SK-N-SH (cell line): ENCODE data around the gene EP400. TPM values are rescaled to one million over a fixed set of nuclear protein-coding genes. Genes with fewer than 3 reads are reported as not detected.

Experiments used
- CTCF ChIA-PET: fragments of 300-600, 350-600 bp; formaldehyde crosslinking; extraction: SDS; loops from one replicate; lab custom pipeline; 2021; lab: Yijun Ruan, JAX
- POLR2A ChIA-PET: fragments of 350-600 bp; sonication (Branson Sonifier 250); formaldehyde crosslinking; extraction: SDS; loops from one replicate; lab custom pipeline; 2020; ENCODE audit warnings: antibody characterized with exemption, inconsistent platforms; lab: Yijun Ruan, JAX
- DNase-seq: peaks from one replicate; pipeline ENCODE4 v3.0.0; 2012
- H2AFZ ChIP-seq: fragments of 200-600 bp; sonication (generic); 2 replicates; pipeline ENCODE4 v1.8.1; 2016; ENCODE audit warnings: antibody characterized with exemption, mild to moderate bottlenecking, low read depth
- H3F3A ChIP-seq: fragments of 200-600 bp; sonication (generic); replicated peaks from 2 replicates; pipeline ENCODE3; 2016; ENCODE audit warnings: antibody characterized with exemption, mild to moderate bottlenecking; ENCODE audit not compliant: insufficient read depth
- H3K27ac ChIP-seq, 2 experiments: fragments of 200-500 bp in 1 of 2; fragments of 200-600 bp in 1 of 2; sonication (Bioruptor generic) in 1 of 2; sonication (generic), shearing (Covaris generic) in 1 of 2; 2 replicates each; pipeline versions ENCODE4 v1.5.1 to v1.6.1; 2014 to 2016; ENCODE audit warnings: low read depth in 2 of 2, inconsistent platforms in 1 of 2, low read length in 1 of 2, mild to moderate bottlenecking in 1 of 2, mixed read lengths in 1 of 2
- H3K27me3 ChIP-seq: fragments of 200-600 bp; sonication (generic), shearing (Covaris generic); 2 replicates; pipeline ENCODE4 v1.6.1; 2016; ENCODE audit warnings: mixed run types; ENCODE audit not compliant: insufficient read depth
- H3K36me3 ChIP-seq, 2 experiments: fragments of 200-500 bp in 1 of 2; fragments of 200-600 bp in 1 of 2; sonication (Bioruptor generic) in 1 of 2; sonication (generic) in 1 of 2; replicated peaks in 1 of 2; 2 replicates each; pipeline versions ENCODE3 to v1.5.1; 2014 to 2016; ENCODE audit warnings: low read length in 1 of 2, mild to moderate bottlenecking in 1 of 2; ENCODE audit not compliant: insufficient read depth in 2 of 2, control insufficient read depth in 1 of 2
- H3K4me1 ChIP-seq, 2 experiments: fragments of 200-500 bp in 1 of 2; fragments of 200-600 bp in 1 of 2; sonication (Bioruptor generic) in 1 of 2; sonication (generic), shearing (Covaris generic) in 1 of 2; 2 replicates each; pipeline versions ENCODE4 v1.5.1 to v1.6.1; 2014 to 2016; ENCODE audit warnings: low read depth in 1 of 2, low read length in 1 of 2, mixed run types in 1 of 2; ENCODE audit not compliant: insufficient read depth in 2 of 2, control insufficient read depth in 1 of 2
- H3K4me2 ChIP-seq: fragments of 200-600 bp; sonication (generic), shearing (Covaris generic); 2 replicates; pipeline ENCODE4 v1.6.1; 2017; ENCODE audit warnings: mixed run types
- H3K4me3 ChIP-seq, 2 experiments: fragments of 200-500 bp in 1 of 2; fragments of 200-600 bp in 1 of 2; sonication (Bioruptor generic) in 1 of 2; sonication (generic), shearing (Covaris generic) in 1 of 2; 2 replicates each; pipeline versions ENCODE4 v1.5.1 to v1.8.1; 2014 to 2016; ENCODE audit warnings: low read depth in 2 of 2, inconsistent platforms in 1 of 2, low read length in 1 of 2, mild to moderate bottlenecking in 1 of 2, mixed read lengths in 1 of 2, moderate library complexity in 1 of 2
- H3K79me2 ChIP-seq: fragments of 200-600 bp; sonication (generic); 2 replicates; pipeline ENCODE4 v1.8.1; 2017; ENCODE audit warnings: mild to moderate bottlenecking; ENCODE audit not compliant: insufficient read depth
- H3K9ac ChIP-seq: fragments of 200-600 bp; sonication (generic); 2 replicates; pipeline ENCODE4 v1.6.1; 2017; ENCODE audit warnings: mixed run types
- H3K9me2 ChIP-seq: fragments of 200-600 bp; sonication (generic); 2 replicates; pipeline ENCODE4 v1.6.1; 2017; ENCODE audit warnings: mixed run types
- H3K9me3 ChIP-seq: fragments of 200-600 bp; sonication (generic); 2 replicates; pipeline ENCODE4 v1.6.1; 2017; ENCODE audit warnings: mixed run types, mild to moderate bottlenecking, moderate library complexity
- H4K20me1 ChIP-seq: fragments of 200-600 bp; sonication (generic); 2 replicates; pipeline ENCODE4 v1.6.1; 2017; ENCODE audit warnings: mild to moderate bottlenecking, mixed run types; ENCODE audit not compliant: insufficient read depth
- CHD2 ChIP-seq: fragments of 150-350 bp; IDR thresholded peaks from 2 replicates; pipeline ENCODE4 v1.6.1; 2018; ENCODE audit warnings: low read length; ENCODE audit not compliant: partially characterized antibody
- ELF1 ChIP-seq: IDR thresholded peaks from 2 replicates; pipeline ENCODE4 v1.4.0; 2012
- EZH2phosphoT487 ChIP-seq: fragments of 200-600 bp; sonication (generic); IDR thresholded peaks from 2 replicates; pipeline ENCODE4 v1.6.1; 2017; ENCODE audit warnings: low read depth, mixed run types, mild to moderate bottlenecking, antibody characterized with exemption, moderate library complexity, borderline replicate concordance
- FOXJ3 ChIP-seq: sonication (generic); formaldehyde crosslinking; IDR thresholded peaks from 2 replicates; pipeline ENCODE4 v1.5.1; 2020; ENCODE audit warnings: mild to moderate bottlenecking, missing genetic modification reagents
- FOXM1 ChIP-seq: IDR thresholded peaks from 2 replicates; pipeline ENCODE4 v1.4.0; 2012; ENCODE audit warnings: low read depth, mild to moderate bottlenecking
- GABPA ChIP-seq: IDR thresholded peaks from 2 replicates; pipeline ENCODE4 v1.4.0; 2012; ENCODE audit warnings: low read depth, mild to moderate bottlenecking
- GATA2 ChIP-seq: sonication (generic); formaldehyde crosslinking; IDR thresholded peaks from 2 replicates; pipeline ENCODE4 v1.5.0; 2020; ENCODE audit warnings: mild to moderate bottlenecking, missing genetic modification reagents
- IRF3 ChIP-seq: fragments of 150-350 bp; IDR thresholded peaks from 2 replicates; pipeline ENCODE4 v1.6.1; 2016; ENCODE audit warnings: mild to moderate bottlenecking, low read depth, low read length
- JUND ChIP-seq: IDR thresholded peaks from 2 replicates; pipeline ENCODE4 v1.4.0; 2012
- MAX ChIP-seq: IDR thresholded peaks from 2 replicates; pipeline ENCODE4 v1.4.0; 2012; ENCODE audit warnings: low read depth
- MEF2A ChIP-seq: IDR thresholded peaks from 2 replicates; pipeline ENCODE4 v1.4.0; 2012; ENCODE audit warnings: low read depth, borderline replicate concordance
- MXI1 ChIP-seq: IDR thresholded peaks from 2 replicates; pipeline ENCODE4 v1.6.1; 2012; ENCODE audit warnings: mild to moderate bottlenecking, low read depth, low read length, improper control_type of control experiment
- NFIC ChIP-seq: IDR thresholded peaks from 2 replicates; pipeline ENCODE4 v1.4.0; 2012; ENCODE audit warnings: borderline replicate concordance
- PBX3 ChIP-seq: IDR thresholded peaks from 2 replicates; pipeline ENCODE4; 2012
- POLR2AphosphoS5 ChIP-seq: IDR thresholded peaks from 2 replicates; pipeline ENCODE4 v1.6.1; 2012; ENCODE audit warnings: low read depth, low read length
- RAD21 ChIP-seq: IDR thresholded peaks from 2 replicates; pipeline ENCODE4 v1.6.1; 2012; ENCODE audit warnings: mild to moderate bottlenecking, low read length
- RCOR1 ChIP-seq: fragments of 150-350 bp; IDR thresholded peaks from 2 replicates; pipeline ENCODE4 v1.6.1; 2017; ENCODE audit warnings: antibody characterized with exemption, low read length
- REST ChIP-seq: IDR thresholded peaks from 2 replicates; pipeline ENCODE4 v1.6.1; 2012; ENCODE audit warnings: mild to moderate bottlenecking, low read depth, low read length, moderate library complexity
- RFX5 ChIP-seq: IDR thresholded peaks from 2 replicates; pipeline ENCODE4 v1.6.1; 2012; ENCODE audit warnings: mild to moderate bottlenecking, improper control_type of control experiment, low read length
- SIN3A ChIP-seq: IDR thresholded peaks from 2 replicates; pipeline ENCODE4 v1.6.1; 2012; ENCODE audit warnings: low read depth, mild to moderate bottlenecking, low read length, moderate library complexity, borderline replicate concordance
- SMC3 ChIP-seq: IDR thresholded peaks from 2 replicates; pipeline ENCODE4 v1.6.1; 2012; ENCODE audit warnings: low read depth, low read length, improper control_type of control experiment
- TEAD4 ChIP-seq: IDR thresholded peaks from 2 replicates; pipeline ENCODE4 v1.4.0; 2012; ENCODE audit warnings: mild to moderate bottlenecking, borderline replicate concordance; ENCODE audit not compliant: insufficient read depth
- USF1 ChIP-seq: IDR thresholded peaks from 2 replicates; pipeline ENCODE4 v1.4.0; 2012; ENCODE audit warnings: low read depth, borderline replicate concordance
- YY1 ChIP-seq: IDR thresholded peaks from 2 replicates; pipeline ENCODE4 v1.4.0; 2012; ENCODE audit warnings: low read depth, mild to moderate bottlenecking
- ZBTB33 ChIP-seq: IDR thresholded peaks from 2 replicates; pipeline ENCODE4 v1.4.0; 2012; ENCODE audit warnings: low read depth, borderline replicate concordance
- WGBS: methylation state at CpG from one replicate; pipeline ENCODE4 v1.1.6; 2017; ENCODE audit warnings: low lambda C conversion rate; 5-methylcytosine and 5-hydroxymethylcytosine counted together
- polyA plus RNA-seq, 3 experiments: library from polyadenylated mRNA; depleted of rRNA; stranded (reverse); fragments of >200 nt; gene quantifications; 2 replicates each; pipeline ENCODE4 v1.2.3, GENCODE V29; 2012

Gene EP400
- polyA plus RNA-seq, 1 of the 3 experiments (the other 2 are of a cell fraction): 7.0 TPM

GRCh38 chr12:132046561-132046960, 96.8 kb downstream of the EP400 start:
- Histone ChIP-seq H4K20me1 (peaks cover 10% of the 10 kb centered on the region; the same call in 1 of the 2 replicates), H3K4me1 (peaks cover 7 to 35% of the 10 kb centered on the region in 2 experiments), H2AFZ (no peak overlapping the region), H3K79me2 (peaks cover 8% of the 10 kb centered on the region), H3K9me3 (no peaks in the 10 kb centered on the region), H3K9me2 (no peaks in the 10 kb centered on the region), H3K27ac (peak overlapping the region; percentile 56 to 72; a peak in 3 of 4 replicates), H3K4me3 (no peak overlapping the region), H3K36me3 (peaks cover 44 to 64% of the 10 kb centered on the region in 2 experiments), H3K4me2 (peak overlapping the region; percentile 56; the same call in 1 of the 2 replicates), H3K27me3 (no peaks in the 10 kb centered on the region), H3F3A (no peaks in the 10 kb centered on the region), H3K9ac (no peak overlapping the region)
- 35% methylated on average over 11 of the region's 11 CpGs for WGBS
- CTCF ChIA-PET: interaction anchor here (0.8 to 1.6 kb wide), 3 partner anchors 19 to 218 kb away, joined by 3 to 6 read pairs (median 4); no protein-coding TSS in a partner anchor
- POLR2A ChIA-PET: no interaction called here
- DNase-seq: peak; percentile 73
- TF ChIP-seq RAD21: no peak
- TF ChIP-seq ELF1: no peak
- TF ChIP-seq FOXM1: no peak
- peak; percentile 66; the same call in 1 of the 2 replicates for TF ChIP-seq SIN3A
- TF ChIP-seq SMC3: no peak
- TF ChIP-seq JUND: peak; percentile 59; the same call in 1 of the 2 replicates
- TF ChIP-seq NFIC: no peak
- peak; percentile 22; the same call in 1 of the 2 replicates for TF ChIP-seq GATA2 (CRISPR knock-in tag)
- peak; percentile 70 for TF ChIP-seq MAX
- TF ChIP-seq FOXJ3 (CRISPR knock-in tag): peak; percentile 55
- TF ChIP-seq REST: no peak
- no peak for TF ChIP-seq ZBTB33
- no peak for TF ChIP-seq MEF2A
- TF ChIP-seq CHD2: peak; percentile 17
- 0 out of 2 replicates have a peak, but pooled peaks have one; percentile 28 for TF ChIP-seq TEAD4
- TF ChIP-seq PBX3: peak; percentile 84
- TF ChIP-seq RFX5: no peak
- TF ChIP-seq USF1: no peak
- peak; percentile 81 for TF ChIP-seq RCOR1
- TF ChIP-seq IRF3: no peak
- TF ChIP-seq YY1: no peak
- TF ChIP-seq GABPA: no peak
- no peak for TF ChIP-seq EZH2phosphoT487
- TF ChIP-seq POLR2AphosphoS5: peak; percentile 37; the same call in 1 of the 2 replicates
- TF ChIP-seq MXI1: peak; percentile 88
